GM19467 (cell line): ENCODE results near the gene MACROD2.
"Not testable (repeated sequence)": the region's sequence is repeated elsewhere in the genome, so short reads cannot be mapped to it uniquely, and the experiment has no call there.

ENCODE experiments used
- ATAC-seq: cut with Tn5 transposase; IDR thresholded peaks from one replicate; pipeline ENCODE4 v1.9.1; 2021; ENCODE audit warnings: mild to moderate bottlenecking, moderate library complexity; ENCODE audit not compliant: unreplicated experiment

Gene MACROD2

GRCh38 chr20:15930311-15931305, 1935.3 kb downstream of the MACROD2 start:
- no peak for ATAC-seq

- ATAC-seq = no peak
Observed at GRCh38 chr20:15931897-15932296, 1936.6 kb downstream of the MACROD2 start.

GRCh38 chr20:15937179-15937578, 1941.9 kb downstream of the MACROD2 start:
- peak; percentile 90 for ATAC-seq

GRCh38 chr20:15938847-15939246, 1943.5 kb downstream of the MACROD2 start:
- no peak for ATAC-seq

GRCh38 chr20:15940127-15940526, 1944.8 kb downstream of the MACROD2 start:
- ATAC-seq = no peak

GRCh38 chr20:15942130-15942529, 1946.8 kb downstream of the MACROD2 start:
- no peak for ATAC-seq

GRCh38 chr20:15945289-15945688, 1950.0 kb downstream of the MACROD2 start:
- no peak for ATAC-seq

- no peak for ATAC-seq
Observed at GRCh38 chr20:15949391-15949790, 1954.1 kb downstream of the MACROD2 start.

GRCh38 chr20:15951658-15952057, 1956.3 kb downstream of the MACROD2 start:
- ATAC-seq = no peak

- ATAC-seq = no peak
Observed at GRCh38 chr20:15958142-15958541, 1962.8 kb downstream of the MACROD2 start.

GRCh38 chr20:15965165-15965564, 1969.8 kb downstream of the MACROD2 start:
- ATAC-seq = no peak

GRCh38 chr20:15967334-15967733, 1972.0 kb downstream of the MACROD2 start:
- ATAC-seq = no peak

- ATAC-seq = no peak
Observed at GRCh38 chr20:15976047-15976736, 1980.9 kb downstream of the MACROD2 start.

GRCh38 chr20:15977026-15977425, 1981.7 kb downstream of the MACROD2 start:
- no peak for ATAC-seq

- ATAC-seq = no peak
Observed at GRCh38 chr20:15977758-15978157, 1982.4 kb downstream of the MACROD2 start.

GRCh38 chr20:15985494-15986368, 1990.4 kb downstream of the MACROD2 start:
- ATAC-seq = not testable (repeated sequence)

GRCh38 chr20:15986690-15987089, 1991.4 kb downstream of the MACROD2 start:
- peak; percentile 94 for ATAC-seq

- no peak for ATAC-seq
Observed at GRCh38 chr20:15991279-15991678, 1996.0 kb downstream of the MACROD2 start.

- ATAC-seq = no peak
Observed at GRCh38 chr20:15992564-15992963, 1997.2 kb downstream of the MACROD2 start.

- no peak for ATAC-seq
Observed at GRCh38 chr20:16000112-16000511, 2004.8 kb downstream of the MACROD2 start.

- no peak for ATAC-seq
Observed at GRCh38 chr20:16001286-16001685, 2006.0 kb downstream of the MACROD2 start.
